Measurements from ENCODE around the gene WDR86.
A peak's percentile ranks its signal among the peaks of the same experiment; 100 is the strongest.

- no peak for TF ChIP-seq ZFP30 (CRISPR knock-in tag; IDR thresholded peaks at IDR 0.05)
- TF ChIP-seq OSR1 (CRISPR knock-in tag; IDR thresholded peaks at IDR 0.05) = no peak
- TF ChIP-seq ZNF8 (CRISPR knock-in tag; IDR thresholded peaks at IDR 0.05) = 0 out of 2 replicates have a peak, but pooled peaks have one; percentile 0
- no peak; the same call in 1 of the 2 replicates for TF ChIP-seq CSDC2 (CRISPR knock-in tag; IDR thresholded peaks at IDR 0.05)
These were observed 19.4 kb upstream of the WDR86 start for GRCh38 chr7:151429237-151429559.

Measured in SK-N-SH treated with all-trans-retinoic acid at 6 μM for 48 hours (cell line).